Breast epithelium (tissue), 4 donors: ENCODE results near the gene EIF4A2. TPM values are rescaled to one million over a fixed set of nuclear protein-coding genes. Genes with fewer than 3 reads are reported as not detected.

Source experiments
- DNase-seq, 2 donors: peaks; one replicate each; pipeline ENCODE4 v3.0.0-alpha.2; 2019; ENCODE audit warnings: low spot score in 2 of 2
- H3K27ac ChIP-seq, 2 donors: fragments of 200-600 bp; sonication (generic) in 1 of 2; one replicate each; pipeline ENCODE4 v1.5.1; 2016 to 2019; ENCODE audit warnings: mild to moderate bottlenecking in 1 of 2
- H3K27me3 ChIP-seq, 2 donors: fragments of 200-600 bp; sonication (generic) in 1 of 2; one replicate each; pipeline versions ENCODE4 v1.5.1 to v1.6.0; 2017 to 2019; ENCODE audit warnings: control low read depth in 1 of 2, mild to moderate bottlenecking in 1 of 2
- H3K36me3 ChIP-seq: fragments of 200-600 bp; one replicate; pipeline ENCODE4 v1.5.1; 2019
- H3K4me1 ChIP-seq, 2 donors: fragments of 200-600 bp; sonication (generic); one replicate each; pipeline ENCODE4 v1.5.1; 2016 to 2019; ENCODE audit warnings: control low read depth in 1 of 2
- H3K4me3 ChIP-seq, 3 donors: fragments of 200-600 bp; sonication (generic); 1 replicate in 2 of 3; 2 replicates in 1 of 3; pipeline ENCODE4 v1.5.1; 2016 to 2019; ENCODE audit warnings: mild to moderate bottlenecking in 3 of 3, moderate library complexity in 2 of 3
- H3K9me3 ChIP-seq, 2 donors: fragments of 200-600 bp; sonication (generic) in 1 of 2; one replicate each; pipeline ENCODE4 v1.5.1; 2016 to 2019; ENCODE audit warnings: control low read depth in 1 of 2
- POLR2A ChIP-seq: fragments of 450-650 bp; IDR thresholded peaks from one replicate; pipeline ENCODE4 v1.6.1; 2016; ENCODE audit warnings: antibody characterized with exemption, mild to moderate bottlenecking, moderate library complexity
- POLR2AphosphoS5 ChIP-seq, 3 donors: sonication (generic); formaldehyde crosslinking; IDR thresholded peaks; one replicate each; pipeline ENCODE4 v1.6.1; 2017; ENCODE audit warnings: antibody characterized with exemption in 3 of 3
- intact Hi-C: fragments of 100-400 bp; cut with DNase I; formaldehyde crosslinking; loops from one replicate; pipeline ENCODE4 v1.15.1; 2023; ENCODE audit warnings: low total_unique reads
- total RNA-seq, 3 donors: library from RNA; depleted of rRNA; stranded (reverse); fragments of >200 nt; gene quantifications; one replicate each; pipeline ENCODE4 v1.1.0, GENCODE V29; 2016
- TF ChIP-seq, protein P1 (sequence below), 3 donors: fragments of 450-650 bp; IDR thresholded peaks; one replicate each; pipeline ENCODE4 v1.5.1; 2016 to 2017; ENCODE audit warnings: antibody characterized with exemption in 3 of 3, mild to moderate bottlenecking in 3 of 3, moderate library complexity in 3 of 3

EIF4A2 gene
- total RNA-seq, 3 donors from 2014 or later = 264 to 592 (median 493) TPM

DNA sequence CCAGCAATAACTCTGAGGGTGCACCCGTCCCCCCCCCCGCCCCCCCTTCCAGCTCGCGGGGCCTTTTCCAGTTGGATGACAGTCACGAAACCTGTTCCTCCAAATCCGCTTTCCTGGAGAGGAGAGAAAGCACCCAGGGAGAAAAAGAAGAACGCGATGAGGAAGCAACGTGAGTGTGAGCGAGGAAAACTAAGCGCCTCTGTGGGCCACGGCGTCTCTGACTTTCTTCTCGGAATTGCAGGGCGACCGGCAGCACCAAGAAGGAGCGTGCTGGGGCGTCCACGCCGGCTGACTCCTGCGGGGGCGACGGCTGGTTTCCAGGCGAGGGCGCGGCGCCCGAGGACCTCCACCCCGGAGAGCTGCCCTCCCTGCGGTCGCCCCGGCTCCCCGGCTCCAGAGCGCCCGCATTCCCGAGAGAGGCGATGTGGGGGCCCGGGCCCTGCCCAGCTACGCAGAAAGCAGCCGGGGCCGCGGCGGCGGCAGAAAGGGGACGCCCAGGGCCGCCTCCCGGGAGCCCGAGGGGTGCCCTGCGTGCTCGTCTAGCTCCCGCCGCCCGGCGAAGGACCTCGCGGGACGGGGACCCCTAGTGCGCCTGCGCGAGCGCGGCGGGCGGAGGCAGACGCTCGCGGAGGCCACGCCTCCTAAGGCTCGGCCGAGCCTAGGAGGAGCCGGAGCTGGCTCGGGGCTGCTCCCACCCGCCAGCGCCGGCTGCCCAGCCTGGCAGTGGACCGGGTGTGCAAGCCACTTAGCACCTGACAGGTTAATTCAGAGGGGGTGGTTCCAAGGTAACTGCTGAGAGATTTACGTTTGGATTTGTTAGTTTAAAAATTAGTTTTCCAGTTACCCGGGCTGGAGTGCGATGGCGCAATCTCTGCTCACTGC is 43.8 kb downstream of the EIF4A2 start:
- Histone ChIP-seq H3K36me3 (no peaks in the 10 kb centered on the region), H3K4me3 (peak overlapping the region; percentile 55 to 80 (median 66)), H3K27ac (no peak overlapping the region), H3K27me3 (peaks cover 0 to 67% of the 10 kb centered on the region in 2 donors), H3K4me1 (no peaks in the 10 kb centered on the region), H3K9me3 (no peaks in the 10 kb centered on the region)
- intact Hi-C loops = no loop called here
- peak; percentile 54 to 55 for DNase-seq
- TF ChIP-seq POLR2AphosphoS5 (IDR thresholded peaks at IDR 0.05) (no peak), POLR2A (no peak)
- TF ChIP-seq, protein P1, sequence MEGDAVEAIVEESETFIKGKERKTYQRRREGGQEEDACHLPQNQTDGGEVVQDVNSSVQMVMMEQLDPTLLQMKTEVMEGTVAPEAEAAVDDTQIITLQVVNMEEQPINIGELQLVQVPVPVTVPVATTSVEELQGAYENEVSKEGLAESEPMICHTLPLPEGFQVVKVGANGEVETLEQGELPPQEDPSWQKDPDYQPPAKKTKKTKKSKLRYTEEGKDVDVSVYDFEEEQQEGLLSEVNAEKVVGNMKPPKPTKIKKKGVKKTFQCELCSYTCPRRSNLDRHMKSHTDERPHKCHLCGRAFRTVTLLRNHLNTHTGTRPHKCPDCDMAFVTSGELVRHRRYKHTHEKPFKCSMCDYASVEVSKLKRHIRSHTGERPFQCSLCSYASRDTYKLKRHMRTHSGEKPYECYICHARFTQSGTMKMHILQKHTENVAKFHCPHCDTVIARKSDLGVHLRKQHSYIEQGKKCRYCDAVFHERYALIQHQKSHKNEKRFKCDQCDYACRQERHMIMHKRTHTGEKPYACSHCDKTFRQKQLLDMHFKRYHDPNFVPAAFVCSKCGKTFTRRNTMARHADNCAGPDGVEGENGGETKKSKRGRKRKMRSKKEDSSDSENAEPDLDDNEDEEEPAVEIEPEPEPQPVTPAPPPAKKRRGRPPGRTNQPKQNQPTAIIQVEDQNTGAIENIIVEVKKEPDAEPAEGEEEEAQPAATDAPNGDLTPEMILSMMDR (IDR thresholded peaks at IDR 0.05) = no peak

DNA sequence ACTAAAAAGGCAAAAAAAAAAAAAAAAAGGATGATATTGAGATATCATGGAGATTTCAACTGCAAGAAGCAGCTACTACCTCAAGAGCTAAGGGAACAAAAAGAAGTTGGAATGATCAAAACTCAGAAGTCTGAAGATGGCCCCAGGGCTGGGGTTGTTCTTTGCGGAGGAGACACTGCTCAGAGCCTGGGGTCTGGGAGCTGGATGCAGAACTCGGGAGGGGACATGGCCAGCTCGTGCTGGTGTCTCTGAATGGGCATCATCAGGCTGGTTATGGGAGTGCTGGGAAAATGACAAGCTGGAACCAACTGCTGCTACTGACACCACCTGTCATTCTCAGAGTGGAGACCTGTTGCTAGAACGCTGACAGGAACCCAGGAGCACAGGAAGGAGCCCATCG is 45.0 kb downstream of the EIF4A2 start:
- peaks cover 0 to 68% of the 10 kb centered on the region in 2 donors for H3K27me3 ChIP-seq
- intact Hi-C loops = no loop called here
- no peaks in the 10 kb centered on the region for H3K4me1 ChIP-seq
- no peaks in the 10 kb centered on the region for H3K9me3 ChIP-seq
- no peak for DNase-seq
- no peak overlapping the region for H3K4me3 ChIP-seq
- TF ChIP-seq, protein P1 (IDR thresholded peaks at IDR 0.05) = no peak
- TF ChIP-seq POLR2A = no peak
- TF ChIP-seq POLR2AphosphoS5 (IDR thresholded peaks at IDR 0.05) = no peak
- no peaks in the 10 kb centered on the region for H3K36me3 ChIP-seq
- H3K27ac ChIP-seq = no peak overlapping the region

DNA sequence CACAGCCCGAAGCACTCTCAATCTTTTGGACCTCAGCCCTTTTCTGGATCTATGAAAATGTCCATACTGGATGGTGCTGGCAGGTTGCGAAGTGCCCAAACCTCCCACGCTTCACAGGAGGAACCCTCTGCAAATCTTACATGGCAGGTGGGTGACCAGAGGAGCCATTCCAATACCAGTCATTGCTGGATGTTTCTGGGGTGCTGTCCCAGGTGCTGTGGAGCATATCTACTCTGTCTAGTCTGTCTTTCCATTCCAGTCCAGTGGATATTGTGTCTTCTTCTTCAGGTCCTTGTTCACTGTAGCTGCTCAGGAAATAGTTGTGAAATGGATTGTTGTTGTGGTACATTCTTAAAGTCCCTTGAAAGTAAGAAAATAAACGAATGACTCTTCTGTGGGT is 48.4 kb downstream of the EIF4A2 start:
- Histone ChIP-seq H3K27me3 (peaks cover 0 to 44% of the 10 kb centered on the region in 2 donors), H3K4me1 (no peaks in the 10 kb centered on the region), H3K9me3 (no peaks in the 10 kb centered on the region), H3K4me3 (no peak overlapping the region), H3K27ac (no peak overlapping the region), H3K36me3 (no peaks in the 10 kb centered on the region)
- TF ChIP-seq, protein P1 (IDR thresholded peaks at IDR 0.05) = no peak
- no peak for TF ChIP-seq POLR2A
- intact Hi-C loops = no loop called here
- no peak for DNase-seq

DNA sequence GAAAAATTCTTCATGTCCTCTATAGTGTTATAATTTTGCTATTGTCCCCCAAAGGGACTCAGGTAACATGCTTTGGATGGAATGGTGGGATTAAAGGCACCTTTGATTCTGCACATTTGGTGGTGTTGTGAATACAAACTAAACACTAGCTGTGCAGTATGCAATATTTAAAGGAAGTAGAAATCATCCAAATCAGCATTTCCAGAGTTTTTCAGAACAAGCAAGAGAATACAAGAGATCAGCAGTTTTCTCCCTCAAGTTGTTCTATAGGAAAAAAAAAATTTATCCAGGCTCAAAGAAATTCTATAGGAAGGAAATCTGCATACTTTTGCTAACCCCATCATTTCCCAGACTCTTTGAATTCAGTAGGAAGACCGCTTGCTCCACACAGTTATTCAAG is 48.9 kb downstream of the EIF4A2 start:
- Histone ChIP-seq H3K36me3 (no peaks in the 10 kb centered on the region), H3K9me3 (no peaks in the 10 kb centered on the region), H3K4me3 (no peak overlapping the region), H3K27ac (no peak overlapping the region), H3K4me1 (no peaks in the 10 kb centered on the region), H3K27me3 (peaks cover 0 to 44% of the 10 kb centered on the region in 2 donors)
- TF ChIP-seq POLR2A = no peak
- TF ChIP-seq POLR2AphosphoS5 (IDR thresholded peaks at IDR 0.05) = no peak
- TF ChIP-seq, protein P1 (IDR thresholded peaks at IDR 0.05) = no peak
- DNase-seq = no peak
- intact Hi-C loops = no loop called here

Other genes with a start within 250 kb of the EIF4A2 start
- gene CRYGS, start 239.2 kb upstream of the EIF4A2 start, total RNA-seq = 1 to 10 TPM; 3.8 to 5.9 (median 4.2) TPM
- 10 to 100 TPM; 15.0 to 19.6 (median 17.4) TPM for gene TBCCD1, start 216.2 kb upstream of the EIF4A2 start, total RNA-seq
- gene DNAJB11, start 212.9 kb upstream of the EIF4A2 start, total RNA-seq = 10 to 100 TPM; 40.0 to 41.6 (median 41.6) TPM
- not detected for gene AHSG, start 170.5 kb upstream of the EIF4A2 start, total RNA-seq
- gene FETUB, start 143.2 kb upstream of the EIF4A2 start, total RNA-seq = not detected
- gene HRG, start 117.6 kb upstream of the EIF4A2 start, total RNA-seq = not detected
- gene KNG1, start 66.2 kb upstream of the EIF4A2 start, total RNA-seq = under 1 TPM in 1 of 3 donors, not detected in 2; 0.48 TPM
- gene RFC4, start 22.9 kb downstream of the EIF4A2 start, total RNA-seq = 10 to 100 TPM in 2 of 3 donors, 1 to 10 TPM in 1; 8.5 to 14.5 (median 10.8) TPM
- 1,000 to 10,000 TPM in 1 of 3 donors, 100 to 1,000 TPM in 2; 137 to 2,151 (median 208) TPM for gene ADIPOQ, start 59.1 kb downstream of the EIF4A2 start, total RNA-seq
- 10 to 100 TPM; 28.5 to 79.6 (median 42.3) TPM for gene ST6GAL1, start 146.9 kb downstream of the EIF4A2 start, total RNA-seq